ENCODE results near the gene TAF8. TPM values are rescaled to one million over a fixed set of nuclear protein-coding genes. Genes with fewer than 3 reads are reported as not detected.

Gene TAF8
- total RNA-seq, 1 experiment from 2014 or later: 38.4 TPM

- TF ChIP-seq CTCF (conservative IDR thresholded peaks at IDR 0.05) (no peak), EZH2 (IDR thresholded peaks at IDR 0.05; ENCODE audit: low read depth) (no peak)
- H2AFZ ChIP-seq: no peak overlapping the region
- H3F3A ChIP-seq (ENCODE audit: insufficient read depth, low read depth): peaks cover 40% of the 10 kb centered on the region
- H3K79me2 ChIP-seq (ENCODE audit: low read depth): no peaks in the 10 kb centered on the region; the same call in 1 of the 2 replicates
- no peaks in the 10 kb centered on the region for H3K27me3 ChIP-seq (ENCODE audit: insufficient read depth, low read depth)
- no TSS peak for BruUV-seq (replicated peaks)
- intact Hi-C loops (cut with micrococcal nuclease; ENCODE audit: unreplicated experiment): no loop called here
- H3K9me2 ChIP-seq (ENCODE audit: insufficient read depth): no peaks in the 10 kb centered on the region
- H3K4me1 ChIP-seq (replicated peaks; ENCODE audit: insufficient read depth): peaks cover 34% of the 10 kb centered on the region
- no peak for DNase-seq
- ChIA-PET CTCF (no interaction called here), POLR2A (ENCODE audit: unreplicated experiment) (interaction anchor here (0.9 kb wide), 1 partner anchor 14 kb away, joined by 17 read pairs; no protein-coding TSS in a partner anchor)
- no peaks in the 10 kb centered on the region for H3K9me3 ChIP-seq (ENCODE audit: insufficient read depth, low read depth)
- no peaks in the 10 kb centered on the region for H4K20me1 ChIP-seq (ENCODE audit: insufficient read depth)
- H3K27ac ChIP-seq: no peak overlapping the region
- no peak overlapping the region for H3K4me3 ChIP-seq
- H3K36me3 ChIP-seq (ENCODE audit: low read depth): peaks cover 11% of the 10 kb centered on the region; the same call in 1 of the 2 replicates
- H3K4me2 ChIP-seq: no peak overlapping the region
Observed at GRCh38 chr6:42103753-42104094, 53.4 kb downstream of the TAF8 start.

GRCh38 chr6:42104095-42104803 lies 53.9 kb downstream of the TAF8 start:
- ChIA-PET CTCF (no interaction called here), POLR2A (ENCODE audit: unreplicated experiment) (interaction anchor here (0.9 kb wide), 1 partner anchor 15 kb away, joined by 17 read pairs; no protein-coding TSS in a partner anchor)
- Histone ChIP-seq H3K9me3 (ENCODE audit: insufficient read depth, low read depth) (no peaks in the 10 kb centered on the region), H4K20me1 (ENCODE audit: insufficient read depth) (no peaks in the 10 kb centered on the region), H3K4me1 (replicated peaks; ENCODE audit: insufficient read depth) (peaks cover 29% of the 10 kb centered on the region), H3K9me2 (ENCODE audit: insufficient read depth) (no peaks in the 10 kb centered on the region), H3K27ac (no peak overlapping the region), H2AFZ (no peak overlapping the region), H3K27me3 (ENCODE audit: insufficient read depth, low read depth) (no peaks in the 10 kb centered on the region), H3K4me2 (no peak overlapping the region), H3K36me3 (ENCODE audit: low read depth) (peaks cover 11% of the 10 kb centered on the region; the same call in 1 of the 2 replicates), H3F3A (ENCODE audit: insufficient read depth, low read depth) (peaks cover 35% of the 10 kb centered on the region), H3K79me2 (ENCODE audit: low read depth) (no peaks in the 10 kb centered on the region; the same call in 1 of the 2 replicates), H3K4me3 (no peak overlapping the region)
- TF ChIP-seq CTCF (conservative IDR thresholded peaks at IDR 0.05) (no peak), EZH2 (IDR thresholded peaks at IDR 0.05; ENCODE audit: low read depth) (no peak)
- DNase-seq: no peak
- BruUV-seq (replicated peaks): no TSS peak
- intact Hi-C loops (cut with micrococcal nuclease; ENCODE audit: unreplicated experiment): no loop called here

- intact Hi-C loops (cut with micrococcal nuclease; ENCODE audit: unreplicated experiment): no loop called here
- CTCF ChIA-PET: no interaction called here
- H3K9me3 ChIP-seq (ENCODE audit: insufficient read depth, low read depth): no peaks in the 10 kb centered on the region
Observed at GRCh38 chr6:42104804-42105125, 54.4 kb downstream of the TAF8 start.

More at GRCh38 chr6:42104804-42105125, 54.4 kb downstream of the TAF8 start:
- H3K36me3 ChIP-seq (ENCODE audit: low read depth): peaks cover 11% of the 10 kb centered on the region
- no peak for TF ChIP-seq CTCF (conservative IDR thresholded peaks at IDR 0.05)
- TF ChIP-seq EZH2 (IDR thresholded peaks at IDR 0.05; ENCODE audit: low read depth): no peak
- BruUV-seq (replicated peaks): no TSS peak
- H3F3A ChIP-seq (ENCODE audit: insufficient read depth, low read depth): peaks cover 30% of the 10 kb centered on the region
- DNase-seq: no peak
- no peak overlapping the region for H3K4me2 ChIP-seq
- H3K27ac ChIP-seq: no peak overlapping the region
- no peaks in the 10 kb centered on the region for H3K27me3 ChIP-seq (ENCODE audit: insufficient read depth, low read depth)
- H3K4me1 ChIP-seq (replicated peaks; ENCODE audit: insufficient read depth): peaks cover 24% of the 10 kb centered on the region
- H2AFZ ChIP-seq: no peak overlapping the region
- no peaks in the 10 kb centered on the region for H3K9me2 ChIP-seq (ENCODE audit: insufficient read depth)
- no peak overlapping the region for H3K4me3 ChIP-seq
- no peaks in the 10 kb centered on the region; the same call in 1 of the 2 replicates for H3K79me2 ChIP-seq (ENCODE audit: low read depth)
- no peaks in the 10 kb centered on the region for H4K20me1 ChIP-seq (ENCODE audit: insufficient read depth)
- POLR2A ChIA-PET (ENCODE audit: unreplicated experiment): no interaction called here

Measured in PC-9 (cell line).